H9 (cell line): ENCODE results near the gene AGXT. TPM values are rescaled to one million over a fixed set of nuclear protein-coding genes. Genes with fewer than 3 reads are reported as not detected.

ENCODE experiments used
- DNase-seq: peaks from one replicate; pipeline ENCODE4 v3.0.0-alpha.2; 2017
- H2AFZ ChIP-seq: one replicate; pipeline ENCODE4 v1.6.1; 2013; ENCODE audit warnings: mild to moderate bottlenecking, low read length, control low read depth, moderate library complexity
- H2AK5ac ChIP-seq: 2 replicates; pipeline ENCODE4 v1.6.1; 2013; ENCODE audit warnings: low read length, control low read depth, mixed read lengths; ENCODE audit not compliant: insufficient read length
- H2BK120ac ChIP-seq: one replicate; pipeline ENCODE4 v1.6.1; 2013; ENCODE audit warnings: low read depth, mild to moderate bottlenecking, low read length, control low read depth, inconsistent platforms; ENCODE audit not compliant: poor library complexity, severe bottlenecking
- H2BK12ac ChIP-seq: 2 replicates; pipeline ENCODE4 v1.6.1; 2013; ENCODE audit warnings: low read length, control low read depth, mixed read lengths, low read depth; ENCODE audit not compliant: insufficient read length
- H2BK15ac ChIP-seq: 2 replicates; pipeline ENCODE4 v1.6.1; 2013; ENCODE audit warnings: low read depth, low read length, control low read depth
- H2BK20ac ChIP-seq: one replicate; pipeline ENCODE4 v1.6.1; 2013; ENCODE audit warnings: low read depth, mild to moderate bottlenecking, low read length, control low read depth, inconsistent platforms; ENCODE audit not compliant: poor library complexity, severe bottlenecking
- H2BK5ac ChIP-seq: 2 replicates; pipeline ENCODE4 v1.6.1; 2013; ENCODE audit warnings: low read length, control low read depth, mixed read lengths; ENCODE audit not compliant: insufficient read length
- H3K14ac ChIP-seq: 2 replicates; pipeline ENCODE4 v1.6.1; 2013; ENCODE audit warnings: low read length, control low read depth; ENCODE audit not compliant: insufficient read depth
- H3K18ac ChIP-seq: 2 replicates; pipeline ENCODE4 v1.6.1; 2013; ENCODE audit warnings: low read depth, mild to moderate bottlenecking, mixed read lengths, low read length, control low read depth; ENCODE audit not compliant: insufficient read length
- H3K23ac ChIP-seq: 2 replicates; pipeline ENCODE4 v1.6.1; 2013; ENCODE audit warnings: low read length, control low read depth, mixed read lengths, low read depth; ENCODE audit not compliant: insufficient read length
- H3K23me2 ChIP-seq: 2 replicates; pipeline ENCODE4 v1.6.1; 2013; ENCODE audit warnings: low read depth, mild to moderate bottlenecking, mixed read lengths, low read length, control low read depth; ENCODE audit not compliant: insufficient read length, poor library complexity, severe bottlenecking
- H3K27ac ChIP-seq: 2 replicates; pipeline ENCODE4 v1.5.1; 2013; ENCODE audit warnings: low read length, control low read depth, mixed read lengths, low read depth; ENCODE audit not compliant: insufficient read length
- H3K27me3 ChIP-seq: 2 replicates; pipeline ENCODE4 v1.6.1; 2013; ENCODE audit warnings: low read length, control low read depth, inconsistent platforms; ENCODE audit not compliant: insufficient read depth
- H3K4ac ChIP-seq: 2 replicates; pipeline ENCODE4 v1.6.1; 2013; ENCODE audit warnings: low read depth, mild to moderate bottlenecking, control low read depth, inconsistent platforms, low read length, moderate library complexity
- H3K4me1 ChIP-seq: 2 replicates; pipeline ENCODE4 v1.6.1; 2013; ENCODE audit warnings: low read length, control low read depth, inconsistent platforms; ENCODE audit not compliant: insufficient read depth
- H3K4me2 ChIP-seq: 2 replicates; pipeline ENCODE4 v1.6.1; 2013; ENCODE audit warnings: low read length, control low read depth, mixed read lengths; ENCODE audit not compliant: insufficient read length, insufficient read depth
- H3K56ac ChIP-seq: 2 replicates; pipeline ENCODE4 v1.6.1; 2013; ENCODE audit warnings: low read depth, mild to moderate bottlenecking, mixed read lengths, low read length, control low read depth; ENCODE audit not compliant: insufficient read length
- H3K79me1 ChIP-seq: 2 replicates; pipeline ENCODE4 v1.6.1; 2013; ENCODE audit warnings: low read depth, mild to moderate bottlenecking, moderate library complexity, low read length, control low read depth, inconsistent platforms; ENCODE audit not compliant: insufficient read depth, poor library complexity, severe bottlenecking
- H3K79me2 ChIP-seq: 2 replicates; pipeline ENCODE4 v1.6.1; 2013; ENCODE audit warnings: low read length, control low read depth, inconsistent platforms; ENCODE audit not compliant: insufficient read depth
- H3K9ac ChIP-seq: 2 replicates; pipeline ENCODE4 v1.6.1; 2013; ENCODE audit warnings: low read length, control low read depth, mixed read lengths; ENCODE audit not compliant: insufficient read length; ENCODE audit errors: extremely low read depth
- H3K9me3 ChIP-seq: one replicate; pipeline ENCODE4 v1.6.1; 2013; ENCODE audit warnings: low read depth, low read length, inconsistent platforms; ENCODE audit not compliant: control insufficient read depth
- H3T11ph ChIP-seq: one replicate; pipeline ENCODE4 v1.6.1; 2013; ENCODE audit warnings: mild to moderate bottlenecking, low read length, control low read depth, inconsistent platforms
- H4K20me1 ChIP-seq: one replicate; pipeline ENCODE4 v1.6.1; 2013; ENCODE audit not compliant: control insufficient read depth, insufficient read length, insufficient read depth
- H4K5ac ChIP-seq: 2 replicates; pipeline ENCODE4 v1.6.1; 2013; ENCODE audit warnings: low read depth, mild to moderate bottlenecking, mixed read lengths, low read length, control low read depth; ENCODE audit not compliant: insufficient read length
- H4K8ac ChIP-seq: replicated peaks from 2 replicates; pipeline ENCODE4 v1.6.1; 2013; ENCODE audit warnings: low read length, control low read depth, mixed read lengths, low read depth; ENCODE audit not compliant: insufficient read length
- H4K91ac ChIP-seq: 2 replicates; pipeline ENCODE4 v1.6.1; 2013; ENCODE audit warnings: low read depth, mild to moderate bottlenecking, moderate library complexity, mixed read lengths, low read length, control low read depth; ENCODE audit not compliant: insufficient read length
- H3K27ac Mint-ChIP-seq, 3 experiments: 2 replicates in 2 of 3; 3 replicates in 1 of 3; pipeline ENCODE4 v1.8.0; 2020 to 2021; ENCODE audit warnings: mixed read lengths in 3 of 3, mild to moderate bottlenecking in 1 of 3, moderate library complexity in 1 of 3
- H3K27me3 Mint-ChIP-seq: 2 replicates; pipeline ENCODE4 v1.8.0; 2021; ENCODE audit warnings: low read depth, mild to moderate bottlenecking, moderate library complexity, mixed read lengths
- H3K36me3 Mint-ChIP-seq, 3 experiments: 2 replicates in 2 of 3; 3 replicates in 1 of 3; pipeline ENCODE4 v1.8.0; 2020 to 2021; ENCODE audit warnings: low read depth in 3 of 3, mixed read lengths in 3 of 3; ENCODE audit not compliant: insufficient read depth in 1 of 3
- H3K4me1 Mint-ChIP-seq, 2 experiments: 2 replicates each; pipeline ENCODE4 v1.8.0; 2020; ENCODE audit warnings: mixed read lengths in 2 of 2
- H3K4me3 Mint-ChIP-seq, 2 experiments: 2 replicates in 1 of 2; 3 replicates in 1 of 2; pipeline ENCODE4 v1.8.0; 2020 to 2021; ENCODE audit warnings: mild to moderate bottlenecking in 2 of 2, mixed read lengths in 2 of 2, moderate library complexity in 1 of 2
- H3K9me3 Mint-ChIP-seq, 2 experiments: 2 replicates in 1 of 2; 3 replicates in 1 of 2; pipeline ENCODE4 v1.8.0; 2020; ENCODE audit warnings: mild to moderate bottlenecking in 2 of 2, mixed read lengths in 2 of 2, moderate library complexity in 1 of 2
- CTCF ChIP-seq: fragments of 200-600 bp; sonication (generic); conservative IDR thresholded peaks from 3 replicates; pipeline ENCODE4 v1.8.0; 2021; ENCODE audit warnings: antibody characterized with exemption, mild to moderate bottlenecking
- WGBS: extraction: QIAGEN DNeasy Blood & Tissue Kit; methylation state at CpG from one replicate; pipeline ENCODE4 v1.1.7; 2013; ENCODE audit warnings: missing lambda C conversion rate, low lambda C conversion rate, mixed read lengths; ENCODE audit not compliant: insufficient read length; ENCODE audit errors: extremely low coverage; 5-methylcytosine and 5-hydroxymethylcytosine counted together
- total RNA-seq: library from RNA; stranded (reverse); gene quantifications from 2 replicates; pipeline ENCODE4 v1.2.1, GENCODE V29; 2021

AGXT gene
- total RNA-seq, 1 experiment from 2014 or later = not detected

- H3K4me1 ChIP-seq = no peaks in the 10 kb centered on the region; the same call in 1 of the 2 replicates
- H3K79me2 ChIP-seq = peaks cover 37% of the 10 kb centered on the region
- H2BK20ac ChIP-seq = no peak within 1 kb of the TSS
- no peak within 1 kb of the TSS for H3K23ac ChIP-seq
- peaks cover 5% of the 10 kb centered on the region for H3K79me1 ChIP-seq
- H3K27ac ChIP-seq = no peak within 1 kb of the TSS
- no peaks in the 10 kb centered on the region for H3K27me3 ChIP-seq
- H4K8ac ChIP-seq = no peak within 1 kb of the TSS
- H2BK120ac ChIP-seq = no peak within 1 kb of the TSS
- H4K5ac ChIP-seq = no peak within 1 kb of the TSS
- WGBS = no CpG with 5 or more reads among the region's 104 CpGs
- no peak within 1 kb of the TSS; the same call in 1 of the 2 replicates for H3K4ac ChIP-seq
- no peak within 1 kb of the TSS for H2BK5ac ChIP-seq
- H3K27ac Mint-ChIP-seq = peak within 1 kb of the TSS in 2 of 3 experiments; percentile 76 to 92; a peak in 3 of 7 replicates
- peak; percentile 87 for DNase-seq
- H2BK12ac ChIP-seq = no peak within 1 kb of the TSS
- H3K23me2 ChIP-seq = peaks cover 15% of the 10 kb centered on the region
- H2AFZ ChIP-seq = no peak within 1 kb of the TSS
- H2AK5ac ChIP-seq = no peak within 1 kb of the TSS
- no peak within 1 kb of the TSS for H3T11ph ChIP-seq
- peaks cover 13 to 37% of the 10 kb centered on the region in 2 experiments for H3K4me1 Mint-ChIP-seq
- peaks cover 18 to 28% (median 18%) of the 10 kb centered on the region in 3 experiments for H3K36me3 Mint-ChIP-seq
- peaks cover 3% of the 10 kb centered on the region for H4K20me1 ChIP-seq
- TF ChIP-seq CTCF = no peak
- no peaks in the 10 kb centered on the region for H3K9me3 ChIP-seq
- peak within 1 kb of the TSS; percentile 87 for H3K14ac ChIP-seq
- H2BK15ac ChIP-seq = no peak within 1 kb of the TSS
- no peak within 1 kb of the TSS for H4K91ac ChIP-seq
- peak within 1 kb of the TSS; percentile 68 for H3K9ac ChIP-seq
- H3K9me3 Mint-ChIP-seq = peaks cover 6 to 8% of the 10 kb centered on the region in 2 experiments; a peak in 4 of 5 replicates
- peaks cover 39% of the 10 kb centered on the region for H3K27me3 Mint-ChIP-seq
- peak within 1 kb of the TSS; percentile 67 for H3K18ac ChIP-seq
- H3K4me3 Mint-ChIP-seq = peak within 1 kb of the TSS; percentile 71 to 88
- H3K56ac ChIP-seq = no peak within 1 kb of the TSS
- H3K4me2 ChIP-seq = peak within 1 kb of the TSS; percentile 70
Observed at GRCh38 chr2:240819858-240820606, 48.6 kb upstream of the AGXT start, which contains the start of gene KIF1A. Gene KIF1A, minus strand, starts transcription at chr2:240820219. Its CDS starts 22,467 bp downstream, at chr2:240797752.
